Tibial artery (tissue), 4 donors: Measurements from ENCODE around the gene GRIK5.

Source experiments
- DNase-seq, 2 donors: peaks; one replicate each; pipeline ENCODE4 v3.0.0-alpha.2; 2019
- H3K27ac ChIP-seq, 2 donors: fragments of 200-600 bp; sonication (generic) in 1 of 2; 1 replicate in 1 of 2; 2 replicates in 1 of 2; pipeline ENCODE4 v1.5.1; 2018 to 2019; ENCODE audit warnings: mild to moderate bottlenecking in 1 of 2
- H3K27me3 ChIP-seq, 2 donors: fragments of 200-600 bp; sonication (generic) in 1 of 2; one replicate each; pipeline versions ENCODE4 v1.5.1 to v1.6.0; 2016 to 2019
- H3K36me3 ChIP-seq, 3 donors: fragments of 200-600 bp; sonication (generic) in 2 of 3; one replicate each; pipeline ENCODE4 v1.5.1; 2016 to 2019; ENCODE audit warnings: mild to moderate bottlenecking in 2 of 3
- H3K4me1 ChIP-seq, 4 donors: fragments of 200-600 bp; sonication (generic) in 2 of 4; 1 replicate in 3 of 4; 2 replicates in 1 of 4; pipeline ENCODE4 v1.5.1; 2016 to 2019
- H3K4me3 ChIP-seq, 2 donors: fragments of 200-600 bp; sonication (generic) in 1 of 2; 1 replicate in 1 of 2; 2 replicates in 1 of 2; pipeline ENCODE4 v1.5.1; 2018 to 2019; ENCODE audit warnings: mild to moderate bottlenecking in 2 of 2
- H3K9me3 ChIP-seq, 3 donors: fragments of 200-600 bp; sonication (generic) in 1 of 3; one replicate each; pipeline ENCODE4 v1.5.1; 2016 to 2019
- CTCF ChIP-seq, 2 experiments: fragments of 200-600 bp in 1 of 2; fragments of 450-650 bp in 1 of 2; IDR thresholded peaks; one replicate each; pipeline ENCODE4 v1.5.1; 2017 to 2019; ENCODE audit warnings: antibody characterized with exemption in 2 of 2, mild to moderate bottlenecking in 1 of 2, moderate library complexity in 1 of 2
- intact Hi-C: fragments of 100-400 bp; cut with DNase I; formaldehyde crosslinking; loops from one replicate; pipeline ENCODE4 v1.15.0; 2023; ENCODE audit warnings: low total_unique reads

The GRIK5 gene

GRCh38 chr19:42069619-42070351 lies at the start of gene GRIK5:
GRIK5 (minus strand) TSS chr19:42070206; CDS start chr19:42065770, 4,436 bp downstream.
- peak in 1 of 2 donors; percentile 76 for DNase-seq
- peaks cover 9 to 11% (median 11%) of the 10 kb centered on the region in 3 donors for H3K36me3 ChIP-seq
- no peaks in the 10 kb centered on the region for H3K27me3 ChIP-seq
- intact Hi-C loops, result no loop called here
- peaks cover 0 to 43% (median 21%) of the 10 kb centered on the region in 4 donors for H3K4me1 ChIP-seq
- H3K27ac ChIP-seq, result peak within 1 kb of the TSS; percentile 74 to 87
- no peak for TF ChIP-seq CTCF (IDR thresholded peaks at IDR 0.05)
- no peaks in the 10 kb centered on the region for H3K9me3 ChIP-seq
- H3K4me3 ChIP-seq, result peak within 1 kb of the TSS; percentile 56 to 63

- H3K4me1 ChIP-seq, result peaks cover 0 to 14% (median 4%) of the 10 kb centered on the region in 4 donors
- DNase-seq, result no peak
- TF ChIP-seq CTCF (IDR thresholded peaks at IDR 0.05), result no peak
- intact Hi-C loops, result no loop called here
- H3K4me3 ChIP-seq, result no peak overlapping the region
- H3K9me3 ChIP-seq, result no peaks in the 10 kb centered on the region
- H3K27me3 ChIP-seq, result no peaks in the 10 kb centered on the region
- H3K27ac ChIP-seq, result no peak overlapping the region
- H3K36me3 ChIP-seq, result peaks cover 0 to 3% (median 0%) of the 10 kb centered on the region in 3 donors
These were observed 47.1 kb upstream of the GRIK5 start for GRCh38 chr19:42117076-42117475.

GRCh38 chr19:42116308-42117075 lies 46.5 kb upstream of the GRIK5 start:
- Histone ChIP-seq H3K4me1 (peaks cover 0 to 14% (median 4%) of the 10 kb centered on the region in 4 donors), H3K9me3 (no peaks in the 10 kb centered on the region), H3K4me3 (no peak overlapping the region), H3K27me3 (no peaks in the 10 kb centered on the region), H3K27ac (no peak overlapping the region), H3K36me3 (peaks cover 0 to 3% (median 0%) of the 10 kb centered on the region in 3 donors)
- TF ChIP-seq CTCF (IDR thresholded peaks at IDR 0.05), result no peak
- intact Hi-C loops, result no loop called here
- no peak for DNase-seq

GRCh38 chr19:42115705-42116104 lies 45.7 kb upstream of the GRIK5 start:
- Histone ChIP-seq H3K4me1 (peaks cover 0 to 14% (median 4%) of the 10 kb centered on the region in 4 donors), H3K27me3 (no peaks in the 10 kb centered on the region), H3K27ac (no peak overlapping the region), H3K4me3 (no peak overlapping the region), H3K36me3 (peaks cover 0 to 3% (median 0%) of the 10 kb centered on the region in 3 donors), H3K9me3 (no peaks in the 10 kb centered on the region)
- DNase-seq, result no peak
- TF ChIP-seq CTCF (IDR thresholded peaks at IDR 0.05), result no peak
- intact Hi-C loops, result no loop called here

- Histone ChIP-seq H3K27ac (no peak overlapping the region), H3K4me3 (no peak overlapping the region), H3K27me3 (no peaks in the 10 kb centered on the region), H3K4me1 (peaks cover 0 to 14% (median 4%) of the 10 kb centered on the region in 4 donors), H3K36me3 (peaks cover 0 to 3% (median 0%) of the 10 kb centered on the region in 3 donors), H3K9me3 (no peaks in the 10 kb centered on the region)
- no peak for TF ChIP-seq CTCF (IDR thresholded peaks at IDR 0.05)
- intact Hi-C loops, result no loop called here
- no peak for DNase-seq
These were observed 45.2 kb upstream of the GRIK5 start for GRCh38 chr19:42115219-42115618.
